RWPE1 (cell line): ENCODE results near the gene CARMIL1.

Experiments used
- CTCF ChIA-PET: fragments of 350-600 bp; sonication (Branson Sonifier 250); formaldehyde crosslinking; extraction: SDS; loops from one replicate; lab custom pipeline; 2021; lab: Yijun Ruan, JAX
- POLR2A ChIA-PET: fragments of 400-600 bp; formaldehyde crosslinking; extraction: SDS; loops from one replicate; lab custom pipeline; 2020; ENCODE audit warnings: antibody characterized with exemption; ENCODE audit not compliant: low non-redundant PET; lab: Yijun Ruan, JAX
- DNase-seq: peaks from one replicate; pipeline ENCODE4 v3.0.0; 2012; ENCODE audit warnings: low spot score
- H3K27ac ChIP-seq: fragments of 450-650 bp; 2 replicates; pipeline ENCODE4 v1.5.1; 2017
- TF ChIP-seq, protein P1 (sequence below): fragments of 450-650 bp; conservative IDR thresholded peaks from 2 replicates; pipeline ENCODE4 v1.5.1; 2017; ENCODE audit warnings: low read depth, mild to moderate bottlenecking

The CARMIL1 gene

GRCh38 chr6:25360621-25361020, 81.4 kb downstream of the CARMIL1 start:
- DNase-seq: peak; percentile 29
- ChIA-PET CTCF (no interaction called here), POLR2A (no interaction called here)
- TF ChIP-seq, protein P1, sequence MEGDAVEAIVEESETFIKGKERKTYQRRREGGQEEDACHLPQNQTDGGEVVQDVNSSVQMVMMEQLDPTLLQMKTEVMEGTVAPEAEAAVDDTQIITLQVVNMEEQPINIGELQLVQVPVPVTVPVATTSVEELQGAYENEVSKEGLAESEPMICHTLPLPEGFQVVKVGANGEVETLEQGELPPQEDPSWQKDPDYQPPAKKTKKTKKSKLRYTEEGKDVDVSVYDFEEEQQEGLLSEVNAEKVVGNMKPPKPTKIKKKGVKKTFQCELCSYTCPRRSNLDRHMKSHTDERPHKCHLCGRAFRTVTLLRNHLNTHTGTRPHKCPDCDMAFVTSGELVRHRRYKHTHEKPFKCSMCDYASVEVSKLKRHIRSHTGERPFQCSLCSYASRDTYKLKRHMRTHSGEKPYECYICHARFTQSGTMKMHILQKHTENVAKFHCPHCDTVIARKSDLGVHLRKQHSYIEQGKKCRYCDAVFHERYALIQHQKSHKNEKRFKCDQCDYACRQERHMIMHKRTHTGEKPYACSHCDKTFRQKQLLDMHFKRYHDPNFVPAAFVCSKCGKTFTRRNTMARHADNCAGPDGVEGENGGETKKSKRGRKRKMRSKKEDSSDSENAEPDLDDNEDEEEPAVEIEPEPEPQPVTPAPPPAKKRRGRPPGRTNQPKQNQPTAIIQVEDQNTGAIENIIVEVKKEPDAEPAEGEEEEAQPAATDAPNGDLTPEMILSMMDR: no peak
- H3K27ac ChIP-seq: no peak overlapping the region

GRCh38 chr6:25363427-25363826, 84.3 kb downstream of the CARMIL1 start:
- TF ChIP-seq, protein P1: no peak
- no peak overlapping the region for H3K27ac ChIP-seq
- POLR2A ChIA-PET: no interaction called here
- DNase-seq: no peak
- CTCF ChIA-PET: no interaction called here

- POLR2A ChIA-PET: no interaction called here
- CTCF ChIA-PET: interaction anchor here (0.6 to 0.7 kb wide), 2 partner anchors 11 to 61 kb away, joined by 3 read pairs; no protein-coding TSS in a partner anchor
Measured at GRCh38 chr6:25365154-25365553, 86.0 kb downstream of the CARMIL1 start.

DNA sequence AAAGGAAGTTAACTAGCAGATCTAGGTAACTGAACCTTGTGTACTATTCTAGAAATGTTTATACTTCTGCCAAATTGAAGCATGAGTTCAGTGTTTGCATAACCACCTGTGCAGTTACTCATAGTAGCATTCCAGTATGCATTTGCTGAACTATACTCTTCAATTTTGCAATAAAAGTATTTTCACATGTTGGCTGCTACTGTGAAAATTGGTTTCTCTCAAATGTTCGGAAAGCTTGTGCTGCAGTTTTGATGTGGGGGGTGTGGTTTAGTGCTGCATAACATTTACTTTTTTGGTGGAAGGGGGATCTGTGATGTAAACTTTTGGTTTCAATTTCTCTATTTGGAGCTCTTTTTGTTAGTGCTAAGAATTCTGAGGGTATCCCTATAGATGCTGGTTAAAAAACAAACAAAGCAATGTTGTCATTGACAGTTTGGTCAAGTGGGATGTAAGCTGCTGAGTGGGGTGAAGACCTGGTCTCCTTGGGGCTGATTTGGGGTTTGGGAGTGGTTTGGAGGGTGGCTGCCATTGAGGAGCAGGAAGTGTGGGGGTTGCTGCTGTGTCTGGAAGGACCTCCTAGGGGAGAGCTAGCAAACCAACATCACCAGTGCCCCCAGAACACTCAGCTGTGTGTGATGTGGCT, 87.8 kb downstream of the CARMIL1 start:
- CTCF ChIA-PET: interaction anchor here (1.0 kb wide), 1 partner anchor 102 kb away, joined by 4 read pairs; no protein-coding TSS in a partner anchor
- TF ChIP-seq, protein P1: no peak
- H3K27ac ChIP-seq: peak overlapping the region; percentile 23; the same call in 1 of the 2 replicates
- DNase-seq: no peak
- POLR2A ChIA-PET: no interaction called here

More at GRCh38 chr6:25365154-25365553, 86.0 kb downstream of the CARMIL1 start:
- TF ChIP-seq, protein P1: no peak
- DNase-seq: no peak
- no peak overlapping the region for H3K27ac ChIP-seq

DNA sequence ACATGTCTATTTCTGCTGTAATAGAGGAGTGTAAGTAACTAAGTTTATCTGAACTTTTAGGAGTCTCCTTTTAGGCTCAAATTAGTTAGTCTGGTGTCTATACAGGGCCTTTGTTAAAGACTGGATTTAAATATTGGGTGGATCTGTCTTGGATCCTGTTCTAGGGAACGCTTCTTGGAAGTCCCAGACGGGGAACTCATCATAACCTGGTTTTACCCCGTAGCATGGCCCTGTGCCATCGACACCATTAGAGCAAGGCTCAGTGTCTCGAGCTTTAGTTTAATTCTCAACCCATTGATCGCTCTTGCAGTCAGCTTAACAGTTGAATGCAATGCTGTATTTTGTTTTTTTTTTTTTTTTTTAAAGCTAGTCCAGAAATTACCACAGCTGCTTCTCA, 89.9 kb downstream of the CARMIL1 start:
- no peak overlapping the region for H3K27ac ChIP-seq
- ChIA-PET POLR2A (interaction anchor here (0.6 kb wide), 2 partner anchors 78 to 230 kb away, joined by 3 to 4 read pairs; no protein-coding TSS in a partner anchor), CTCF (no interaction called here)
- no peak for DNase-seq
- TF ChIP-seq, protein P1: no peak

GRCh38 chr6:25369433-25370177, 90.4 kb downstream of the CARMIL1 start:
- no peak overlapping the region for H3K27ac ChIP-seq
- DNase-seq: no peak
- TF ChIP-seq, protein P1: no peak
- ChIA-PET POLR2A (interaction anchor here (0.6 kb wide), 2 partner anchors 78 to 230 kb away, joined by 3 to 4 read pairs; no protein-coding TSS in a partner anchor), CTCF (interaction anchor here (0.6 to 1.2 kb wide), 3 partner anchors 10 to 1164 kb away, joined by 3 to 5 read pairs (median 4); no protein-coding TSS in a partner anchor)
